Measurements from ENCODE around the gene DOCK4. TPM values are rescaled to one million over a fixed set of nuclear protein-coding genes. Genes with fewer than 3 reads are reported as not detected.

Gene DOCK4
- total RNA-seq, 1 experiment from 2014 or later = 20.4 TPM

DNA sequence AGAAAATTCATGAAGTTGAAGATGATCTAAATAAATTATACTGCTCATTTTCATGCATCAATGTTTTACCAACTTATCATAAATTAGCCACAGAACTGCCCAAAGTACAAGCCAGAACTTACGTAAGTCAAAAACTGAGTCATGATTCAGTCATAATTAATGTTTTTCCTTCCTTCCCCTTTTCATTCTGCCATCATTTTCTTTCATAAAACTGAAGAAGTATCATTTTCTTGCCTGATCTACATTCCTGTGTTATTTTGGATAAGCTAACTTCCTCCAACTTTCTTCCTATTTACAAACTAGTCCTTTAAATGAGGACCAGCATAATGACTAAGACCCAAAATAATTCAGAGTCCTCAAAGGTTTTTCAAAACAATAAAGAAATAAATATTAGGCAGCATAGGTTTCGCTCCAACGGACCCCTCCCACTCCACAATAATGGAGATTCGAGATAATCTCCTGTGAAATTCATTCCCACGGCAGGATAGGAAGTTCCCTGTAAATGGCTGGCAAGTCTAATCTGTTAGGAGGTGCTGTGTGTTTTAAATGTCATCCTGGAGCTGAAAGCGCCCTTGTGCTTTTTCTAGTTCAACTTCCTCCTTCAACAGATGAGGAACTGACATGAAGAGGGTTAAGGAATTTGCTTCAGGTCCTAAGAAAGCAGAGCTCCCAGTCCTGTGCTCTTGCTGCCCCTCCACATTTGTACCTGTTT is 218.9 kb downstream of the DOCK4 start (continued):
- TF ChIP-seq, protein P1, sequence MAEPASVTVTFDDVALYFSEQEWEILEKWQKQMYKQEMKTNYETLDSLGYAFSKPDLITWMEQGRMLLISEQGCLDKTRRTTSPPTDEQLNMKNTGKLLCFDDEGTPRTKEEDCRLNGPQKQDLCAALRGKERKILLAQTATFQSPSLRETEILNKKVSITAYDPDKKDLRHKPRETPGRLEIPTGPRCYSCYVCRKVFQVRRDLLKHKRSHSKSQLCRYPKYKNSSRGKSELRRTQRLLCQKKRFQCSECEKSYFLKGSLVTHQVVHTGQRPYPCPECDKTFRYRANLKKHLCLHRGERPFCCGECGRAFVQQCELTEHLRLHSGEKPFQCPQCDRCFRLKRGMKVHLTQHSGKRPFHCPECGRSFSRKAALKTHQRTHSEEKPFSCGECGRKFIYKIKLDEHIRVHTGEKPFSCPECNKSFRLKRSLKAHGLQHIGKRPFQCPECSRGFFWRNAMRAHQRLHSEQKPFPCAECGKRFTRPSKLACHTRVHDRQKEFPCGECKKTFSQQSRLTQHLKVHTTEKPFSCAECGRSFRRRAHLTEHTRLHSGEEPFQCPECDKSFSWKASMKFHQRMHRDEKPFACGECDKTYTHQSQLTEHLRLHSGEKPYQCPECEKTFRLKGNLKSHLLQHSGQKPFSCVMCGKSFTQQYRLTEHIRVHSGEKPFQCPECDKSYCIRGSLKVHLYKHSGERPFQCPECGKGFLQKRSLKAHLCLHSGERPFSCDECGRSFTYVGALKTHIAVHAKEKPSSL (CRISPR knock-in tag; conservative IDR thresholded peaks at IDR 0.05) = no peak

DNA sequence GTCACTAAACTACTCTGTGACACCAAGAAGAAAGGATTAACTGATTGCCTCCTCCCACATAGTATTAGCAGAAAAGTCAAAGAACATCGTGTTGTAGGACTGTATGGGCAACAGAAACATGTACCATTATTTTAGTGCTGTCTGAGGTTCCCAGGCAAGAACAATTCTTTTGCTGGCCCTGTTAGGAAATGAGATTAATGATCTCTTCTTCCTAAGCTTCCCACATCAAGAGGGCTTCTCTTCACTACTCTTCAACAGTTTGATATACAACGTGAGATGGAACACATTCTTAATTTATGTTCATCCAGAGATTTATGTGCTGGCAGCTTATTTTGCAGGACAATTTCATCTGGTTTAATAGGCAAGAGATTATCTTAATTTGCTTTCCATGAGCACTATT is 219.6 kb downstream of the DOCK4 start:
- POLR2A ChIA-PET = no interaction called here
- Mint-ChIP-seq H3K27ac (no peak overlapping the region), H3K4me1 (peaks cover 9% of the 10 kb centered on the region), H3K4me3 (no peak overlapping the region), H3K9me3 (no peaks in the 10 kb centered on the region), H3K27me3 (ENCODE audit: low read depth) (no peaks in the 10 kb centered on the region), H3K36me3 (peaks cover 3% of the 10 kb centered on the region)
- TF ChIP-seq, protein P2, sequence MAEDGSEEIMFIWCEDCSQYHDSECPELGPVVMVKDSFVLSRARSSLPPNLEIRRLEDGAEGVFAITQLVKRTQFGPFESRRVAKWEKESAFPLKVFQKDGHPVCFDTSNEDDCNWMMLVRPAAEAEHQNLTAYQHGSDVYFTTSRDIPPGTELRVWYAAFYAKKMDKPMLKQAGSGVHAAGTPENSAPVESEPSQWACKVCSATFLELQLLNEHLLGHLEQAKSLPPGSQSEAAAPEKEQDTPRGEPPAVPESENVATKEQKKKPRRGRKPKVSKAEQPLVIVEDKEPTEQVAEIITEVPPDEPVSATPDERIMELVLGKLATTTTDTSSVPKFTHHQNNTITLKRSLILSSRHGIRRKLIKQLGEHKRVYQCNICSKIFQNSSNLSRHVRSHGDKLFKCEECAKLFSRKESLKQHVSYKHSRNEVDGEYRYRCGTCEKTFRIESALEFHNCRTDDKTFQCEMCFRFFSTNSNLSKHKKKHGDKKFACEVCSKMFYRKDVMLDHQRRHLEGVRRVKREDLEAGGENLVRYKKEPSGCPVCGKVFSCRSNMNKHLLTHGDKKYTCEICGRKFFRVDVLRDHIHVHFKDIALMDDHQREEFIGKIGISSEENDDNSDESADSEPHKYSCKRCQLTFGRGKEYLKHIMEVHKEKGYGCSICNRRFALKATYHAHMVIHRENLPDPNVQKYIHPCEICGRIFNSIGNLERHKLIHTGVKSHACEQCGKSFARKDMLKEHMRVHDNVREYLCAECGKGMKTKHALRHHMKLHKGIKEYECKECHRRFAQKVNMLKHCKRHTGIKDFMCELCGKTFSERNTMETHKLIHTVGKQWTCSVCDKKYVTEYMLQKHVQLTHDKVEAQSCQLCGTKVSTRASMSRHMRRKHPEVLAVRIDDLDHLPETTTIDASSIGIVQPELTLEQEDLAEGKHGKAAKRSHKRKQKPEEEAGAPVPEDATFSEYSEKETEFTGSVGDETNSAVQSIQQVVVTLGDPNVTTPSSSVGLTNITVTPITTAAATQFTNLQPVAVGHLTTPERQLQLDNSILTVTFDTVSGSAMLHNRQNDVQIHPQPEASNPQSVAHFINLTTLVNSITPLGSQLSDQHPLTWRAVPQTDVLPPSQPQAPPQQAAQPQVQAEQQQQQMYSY (CRISPR knock-in tag; IDR thresholded peaks at IDR 0.05) = no peak
- TF ChIP-seq, protein P3, sequence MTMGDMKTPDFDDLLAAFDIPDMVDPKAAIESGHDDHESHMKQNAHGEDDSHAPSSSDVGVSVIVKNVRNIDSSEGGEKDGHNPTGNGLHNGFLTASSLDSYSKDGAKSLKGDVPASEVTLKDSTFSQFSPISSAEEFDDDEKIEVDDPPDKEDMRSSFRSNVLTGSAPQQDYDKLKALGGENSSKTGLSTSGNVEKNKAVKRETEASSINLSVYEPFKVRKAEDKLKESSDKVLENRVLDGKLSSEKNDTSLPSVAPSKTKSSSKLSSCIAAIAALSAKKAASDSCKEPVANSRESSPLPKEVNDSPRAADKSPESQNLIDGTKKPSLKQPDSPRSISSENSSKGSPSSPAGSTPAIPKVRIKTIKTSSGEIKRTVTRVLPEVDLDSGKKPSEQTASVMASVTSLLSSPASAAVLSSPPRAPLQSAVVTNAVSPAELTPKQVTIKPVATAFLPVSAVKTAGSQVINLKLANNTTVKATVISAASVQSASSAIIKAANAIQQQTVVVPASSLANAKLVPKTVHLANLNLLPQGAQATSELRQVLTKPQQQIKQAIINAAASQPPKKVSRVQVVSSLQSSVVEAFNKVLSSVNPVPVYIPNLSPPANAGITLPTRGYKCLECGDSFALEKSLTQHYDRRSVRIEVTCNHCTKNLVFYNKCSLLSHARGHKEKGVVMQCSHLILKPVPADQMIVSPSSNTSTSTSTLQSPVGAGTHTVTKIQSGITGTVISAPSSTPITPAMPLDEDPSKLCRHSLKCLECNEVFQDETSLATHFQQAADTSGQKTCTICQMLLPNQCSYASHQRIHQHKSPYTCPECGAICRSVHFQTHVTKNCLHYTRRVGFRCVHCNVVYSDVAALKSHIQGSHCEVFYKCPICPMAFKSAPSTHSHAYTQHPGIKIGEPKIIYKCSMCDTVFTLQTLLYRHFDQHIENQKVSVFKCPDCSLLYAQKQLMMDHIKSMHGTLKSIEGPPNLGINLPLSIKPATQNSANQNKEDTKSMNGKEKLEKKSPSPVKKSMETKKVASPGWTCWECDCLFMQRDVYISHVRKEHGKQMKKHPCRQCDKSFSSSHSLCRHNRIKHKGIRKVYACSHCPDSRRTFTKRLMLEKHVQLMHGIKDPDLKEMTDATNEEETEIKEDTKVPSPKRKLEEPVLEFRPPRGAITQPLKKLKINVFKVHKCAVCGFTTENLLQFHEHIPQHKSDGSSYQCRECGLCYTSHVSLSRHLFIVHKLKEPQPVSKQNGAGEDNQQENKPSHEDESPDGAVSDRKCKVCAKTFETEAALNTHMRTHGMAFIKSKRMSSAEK (CRISPR knock-in tag; IDR thresholded peaks at IDR 0.05; ENCODE audit: borderline replicate concordance) = no peak
- TF ChIP-seq, protein P4, sequence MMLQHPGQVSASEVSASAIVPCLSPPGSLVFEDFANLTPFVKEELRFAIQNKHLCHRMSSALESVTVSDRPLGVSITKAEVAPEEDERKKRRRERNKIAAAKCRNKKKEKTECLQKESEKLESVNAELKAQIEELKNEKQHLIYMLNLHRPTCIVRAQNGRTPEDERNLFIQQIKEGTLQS (CRISPR knock-in tag; conservative IDR thresholded peaks at IDR 0.05) = no peak
- TF ChIP-seq, protein P5, sequence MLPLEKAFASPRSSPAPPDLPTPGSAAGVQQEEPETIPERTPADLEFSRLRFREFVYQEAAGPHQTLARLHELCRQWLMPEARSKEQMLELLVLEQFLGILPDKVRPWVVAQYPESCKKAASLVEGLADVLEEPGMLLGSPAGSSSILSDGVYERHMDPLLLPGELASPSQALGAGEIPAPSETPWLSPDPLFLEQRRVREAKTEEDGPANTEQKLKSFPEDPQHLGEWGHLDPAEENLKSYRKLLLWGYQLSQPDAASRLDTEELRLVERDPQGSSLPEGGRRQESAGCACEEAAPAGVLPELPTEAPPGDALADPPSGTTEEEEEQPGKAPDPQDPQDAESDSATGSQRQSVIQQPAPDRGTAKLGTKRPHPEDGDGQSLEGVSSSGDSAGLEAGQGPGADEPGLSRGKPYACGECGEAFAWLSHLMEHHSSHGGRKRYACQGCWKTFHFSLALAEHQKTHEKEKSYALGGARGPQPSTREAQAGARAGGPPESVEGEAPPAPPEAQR (CRISPR knock-in tag; IDR thresholded peaks at IDR 0.05) = no peak
- no peak for TF ChIP-seq ESRRA (CRISPR knock-in tag; IDR thresholded peaks at IDR 0.05; ENCODE audit: borderline replicate concordance)
- TF ChIP-seq TCF7 (CRISPR knock-in tag; IDR thresholded peaks at IDR 0.05; ENCODE audit: low read depth) = no peak
- no peak for TF ChIP-seq MYBL2 (CRISPR knock-in tag; IDR thresholded peaks at IDR 0.05)
- TF ChIP-seq, protein P6, sequence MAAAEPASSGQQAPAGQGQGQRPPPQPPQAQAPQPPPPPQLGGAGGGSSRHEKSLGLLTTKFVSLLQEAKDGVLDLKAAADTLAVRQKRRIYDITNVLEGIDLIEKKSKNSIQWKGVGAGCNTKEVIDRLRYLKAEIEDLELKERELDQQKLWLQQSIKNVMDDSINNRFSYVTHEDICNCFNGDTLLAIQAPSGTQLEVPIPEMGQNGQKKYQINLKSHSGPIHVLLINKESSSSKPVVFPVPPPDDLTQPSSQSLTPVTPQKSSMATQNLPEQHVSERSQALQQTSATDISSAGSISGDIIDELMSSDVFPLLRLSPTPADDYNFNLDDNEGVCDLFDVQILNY (CRISPR knock-in tag; IDR thresholded peaks at IDR 0.05) = no peak
- TF ChIP-seq FOXJ3 (CRISPR knock-in tag; IDR thresholded peaks at IDR 0.05; ENCODE audit: borderline replicate concordance) = no peak
- no peak for TF ChIP-seq MXD4 (CRISPR knock-in tag; IDR thresholded peaks at IDR 0.05; ENCODE audit: borderline replicate concordance)
- TF ChIP-seq TP53 (CRISPR knock-in tag; IDR thresholded peaks at IDR 0.05) = no peak
- TF ChIP-seq, protein P7, sequence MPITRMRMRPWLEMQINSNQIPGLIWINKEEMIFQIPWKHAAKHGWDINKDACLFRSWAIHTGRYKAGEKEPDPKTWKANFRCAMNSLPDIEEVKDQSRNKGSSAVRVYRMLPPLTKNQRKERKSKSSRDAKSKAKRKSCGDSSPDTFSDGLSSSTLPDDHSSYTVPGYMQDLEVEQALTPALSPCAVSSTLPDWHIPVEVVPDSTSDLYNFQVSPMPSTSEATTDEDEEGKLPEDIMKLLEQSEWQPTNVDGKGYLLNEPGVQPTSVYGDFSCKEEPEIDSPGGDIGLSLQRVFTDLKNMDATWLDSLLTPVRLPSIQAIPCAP (CRISPR knock-in tag; IDR thresholded peaks at IDR 0.05) = no peak
- TF ChIP-seq, protein P8, sequence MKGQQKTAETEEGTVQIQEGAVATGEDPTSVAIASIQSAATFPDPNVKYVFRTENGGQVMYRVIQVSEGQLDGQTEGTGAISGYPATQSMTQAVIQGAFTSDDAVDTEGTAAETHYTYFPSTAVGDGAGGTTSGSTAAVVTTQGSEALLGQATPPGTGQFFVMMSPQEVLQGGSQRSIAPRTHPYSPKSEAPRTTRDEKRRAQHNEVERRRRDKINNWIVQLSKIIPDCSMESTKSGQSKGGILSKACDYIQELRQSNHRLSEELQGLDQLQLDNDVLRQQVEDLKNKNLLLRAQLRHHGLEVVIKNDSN (CRISPR knock-in tag; IDR thresholded peaks at IDR 0.05) = no peak
- no peak for TF ChIP-seq EMX1 (CRISPR knock-in tag; IDR thresholded peaks at IDR 0.05)
- no peak for TF ChIP-seq NFE2L1 (CRISPR knock-in tag; IDR thresholded peaks at IDR 0.05)
- CTCF ChIA-PET = no interaction called here
- no peak for ATAC-seq
- DNase-seq (ENCODE audit: low spot score) = no peak
